ENCODE measurements around the gene IFT81.
"Not testable (repeated sequence)": the region's sequence is repeated elsewhere in the genome, so short reads cannot be mapped to it uniquely, and the experiment has no call there.

IFT81 gene

GRCh38 chr12:110104188-110105094, 19.7 kb upstream of the IFT81 start:
- no peaks in the 10 kb centered on the region for H3K36me3 Mint-ChIP-seq
- ATAC-seq = no peak
- no peak overlapping the region for H3K27ac Mint-ChIP-seq
- H3K4me3 Mint-ChIP-seq = no peak overlapping the region
- H3K4me1 Mint-ChIP-seq = peaks cover 24% of the 10 kb centered on the region
- H3K9me3 Mint-ChIP-seq = no peaks in the 10 kb centered on the region
- H3K27me3 Mint-ChIP-seq = peaks cover 6% of the 10 kb centered on the region

GRCh38 chr12:110105159-110105558, 19.0 kb upstream of the IFT81 start:
- Mint-ChIP-seq H3K27ac (no peak overlapping the region), H3K9me3 (no peaks in the 10 kb centered on the region), H3K4me1 (peaks cover 20% of the 10 kb centered on the region), H3K36me3 (no peaks in the 10 kb centered on the region), H3K27me3 (peaks cover 9% of the 10 kb centered on the region), H3K4me3 (no peak overlapping the region)
- ATAC-seq = no peak

- no peak overlapping the region for H3K4me3 Mint-ChIP-seq
- no peak for ATAC-seq
Measured at GRCh38 chr12:110105986-110106385, 18.2 kb upstream of the IFT81 start.

GRCh38 chr12:110107369-110108281, 16.5 kb upstream of the IFT81 start:
- H3K36me3 Mint-ChIP-seq = no peaks in the 10 kb centered on the region
- peaks cover 7% of the 10 kb centered on the region for H3K4me1 Mint-ChIP-seq
- ATAC-seq = no peak
- no peak overlapping the region for H3K4me3 Mint-ChIP-seq
- H3K9me3 Mint-ChIP-seq = no peaks in the 10 kb centered on the region
- H3K27me3 Mint-ChIP-seq = peaks cover 9% of the 10 kb centered on the region
- no peak overlapping the region for H3K27ac Mint-ChIP-seq

More at GRCh38 chr12:110105986-110106385, 18.2 kb upstream of the IFT81 start:
- Mint-ChIP-seq H3K36me3 (no peaks in the 10 kb centered on the region), H3K9me3 (no peaks in the 10 kb centered on the region), H3K27me3 (peaks cover 9% of the 10 kb centered on the region), H3K27ac (no peak overlapping the region), H3K4me1 (peaks cover 12% of the 10 kb centered on the region)

- Mint-ChIP-seq H3K27ac (no peak overlapping the region), H3K4me1 (peaks cover 7% of the 10 kb centered on the region), H3K4me3 (no peak overlapping the region), H3K9me3 (no peaks in the 10 kb centered on the region), H3K36me3 (no peaks in the 10 kb centered on the region), H3K27me3 (peaks cover 9% of the 10 kb centered on the region)
- no peak for ATAC-seq
Measured at GRCh38 chr12:110108309-110109036, 15.7 kb upstream of the IFT81 start.

- no peaks in the 10 kb centered on the region for H3K9me3 Mint-ChIP-seq
- no peak for ATAC-seq
- H3K27ac Mint-ChIP-seq = no peak overlapping the region
- peaks cover 12% of the 10 kb centered on the region for H3K4me1 Mint-ChIP-seq
- H3K27me3 Mint-ChIP-seq = peaks cover 9% of the 10 kb centered on the region
- H3K4me3 Mint-ChIP-seq = no peak overlapping the region
- H3K36me3 Mint-ChIP-seq = no peaks in the 10 kb centered on the region
Measured at GRCh38 chr12:110109037-110109836, 14.9 kb upstream of the IFT81 start.

GRCh38 chr12:110109837-110110535, 14.2 kb upstream of the IFT81 start:
- ATAC-seq = no peak
- Mint-ChIP-seq H3K27me3 (peaks cover 9% of the 10 kb centered on the region), H3K9me3 (no peaks in the 10 kb centered on the region), H3K4me3 (no peak overlapping the region), H3K36me3 (no peaks in the 10 kb centered on the region), H3K4me1 (peaks cover 7% of the 10 kb centered on the region), H3K27ac (no peak overlapping the region)

GRCh38 chr12:110111476-110112334, 12.5 kb upstream of the IFT81 start:
- peaks cover 9% of the 10 kb centered on the region for H3K27me3 Mint-ChIP-seq
- H3K27ac Mint-ChIP-seq = no peak overlapping the region
- no peak for ATAC-seq
- H3K4me1 Mint-ChIP-seq = peaks cover 6% of the 10 kb centered on the region
- no peaks in the 10 kb centered on the region for H3K36me3 Mint-ChIP-seq
- H3K4me3 Mint-ChIP-seq = no peak overlapping the region
- no peaks in the 10 kb centered on the region for H3K9me3 Mint-ChIP-seq

GRCh38 chr12:110112335-110112660, 11.9 kb upstream of the IFT81 start:
- no peaks in the 10 kb centered on the region for H3K9me3 Mint-ChIP-seq
- H3K27me3 Mint-ChIP-seq = peaks cover 9% of the 10 kb centered on the region
- ATAC-seq = no peak
- no peak overlapping the region for H3K4me3 Mint-ChIP-seq
- H3K27ac Mint-ChIP-seq = no peak overlapping the region
- H3K4me1 Mint-ChIP-seq = peaks cover 6% of the 10 kb centered on the region
- H3K36me3 Mint-ChIP-seq = no peaks in the 10 kb centered on the region

GRCh38 chr12:110114528-110114937, 9.6 kb upstream of the IFT81 start:
- Mint-ChIP-seq H3K9me3 (no peaks in the 10 kb centered on the region), H3K36me3 (no peaks in the 10 kb centered on the region), H3K27ac (no peak overlapping the region), H3K27me3 (peaks cover 7% of the 10 kb centered on the region), H3K4me3 (no peak overlapping the region), H3K4me1 (peaks cover 6% of the 10 kb centered on the region)
- no peak for ATAC-seq

GRCh38 chr12:110115675-110116074, 8.5 kb upstream of the IFT81 start:
- peaks cover 6% of the 10 kb centered on the region for H3K4me1 Mint-ChIP-seq

GRCh38 chr12:110116623-110117022, 7.5 kb upstream of the IFT81 start:
- Mint-ChIP-seq H3K27me3 (peaks cover 16% of the 10 kb centered on the region), H3K27ac (no peak overlapping the region), H3K9me3 (no peaks in the 10 kb centered on the region), H3K4me3 (peak overlapping the region; percentile 24), H3K4me1 (peaks cover 6% of the 10 kb centered on the region), H3K36me3 (no peaks in the 10 kb centered on the region)
- ATAC-seq = no peak

More at GRCh38 chr12:110115675-110116074, 8.5 kb upstream of the IFT81 start:
- Mint-ChIP-seq H3K9me3 (no peaks in the 10 kb centered on the region), H3K27me3 (peaks cover 16% of the 10 kb centered on the region), H3K27ac (no peak overlapping the region), H3K4me3 (no peak overlapping the region), H3K36me3 (no peaks in the 10 kb centered on the region)
- ATAC-seq = no peak

GRCh38 chr12:110117210-110117609, 6.9 kb upstream of the IFT81 start:
- H3K27me3 Mint-ChIP-seq = peaks cover 16% of the 10 kb centered on the region
- not testable (repeated sequence) for H3K4me1 Mint-ChIP-seq, H3K36me3 Mint-ChIP-seq, ATAC-seq, H3K27ac Mint-ChIP-seq, H3K9me3 Mint-ChIP-seq, H3K4me3 Mint-ChIP-seq
